Stimulated activated CD8-positive, alpha-beta memory T cell treated with anti-CD3 and anti-CD28 coated beads, Interleukin-7, amount 100 ng/mL, for 48 hours (primary cell): ENCODE data around the gene TRIM16.
"Not testable (repeated sequence)": the region's sequence is repeated elsewhere in the genome, so short reads cannot be mapped to it uniquely, and the experiment has no call there.

Experiments used
- DNase-seq, 2 donors: peaks; one replicate each; pipeline ENCODE4 v3.0.0-alpha.2; 2020; ENCODE audit warnings: low read depth in 1 of 2; ENCODE audit errors: extremely low read depth in 1 of 2

Gene TRIM16

GRCh38 chr17:15619331-15620058, 64.6 kb downstream of the TRIM16 start, which contains the start of gene FBXW10B:
Gene FBXW10B (minus strand): TSS chr17:15619704. CDS start chr17:15619512, 192 bp downstream.
- DNase-seq: not testable (repeated sequence)

- DNase-seq: not testable (repeated sequence)
These were observed 67.3 kb downstream of the TRIM16 start for GRCh38 chr17:15616828-15617227.

GRCh38 chr17:15615850-15616249, 68.3 kb downstream of the TRIM16 start:
- DNase-seq: not testable (repeated sequence)

DNA sequence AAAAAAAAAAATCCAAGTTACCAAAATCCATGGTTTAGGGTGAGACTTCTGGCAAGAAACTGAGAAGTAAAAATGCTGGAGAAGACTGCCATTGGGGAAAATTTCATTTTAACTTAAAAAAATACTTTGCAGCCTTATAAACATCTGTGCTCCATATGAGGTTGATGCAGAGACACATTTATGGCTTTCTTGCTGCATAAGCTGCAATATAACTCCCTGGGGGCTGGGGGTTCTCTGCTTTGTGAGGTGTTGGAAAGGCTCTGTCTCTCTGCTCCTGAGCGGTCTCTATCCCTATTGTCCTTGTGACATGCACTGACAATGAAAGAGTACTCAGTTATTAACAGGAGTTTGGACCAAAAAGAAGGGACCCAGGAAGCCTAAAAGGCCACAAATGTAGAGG, 71.0 kb downstream of the TRIM16 start:
- DNase-seq: not testable (repeated sequence)

DNA sequence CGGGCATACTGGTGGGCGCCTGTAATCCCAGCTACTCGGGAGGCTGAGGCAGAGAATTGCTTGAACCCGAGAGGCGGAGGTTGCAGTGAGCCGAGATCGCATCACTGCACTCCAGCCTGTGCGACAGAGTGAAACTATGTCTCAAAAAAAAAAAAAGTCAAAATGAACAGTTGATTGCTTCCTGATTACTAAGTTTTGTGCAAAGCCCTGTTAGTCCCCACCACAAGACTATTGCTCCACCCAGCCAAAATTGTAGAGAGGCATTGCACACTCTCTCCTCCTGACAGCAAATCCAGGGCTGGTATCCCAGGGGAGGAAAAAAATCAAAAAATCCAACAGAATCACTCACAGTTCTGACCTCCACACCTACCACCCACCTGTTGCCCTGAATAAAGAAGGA, 91.2 kb downstream of the TRIM16 start:
- DNase-seq: not testable (repeated sequence)

DNA sequence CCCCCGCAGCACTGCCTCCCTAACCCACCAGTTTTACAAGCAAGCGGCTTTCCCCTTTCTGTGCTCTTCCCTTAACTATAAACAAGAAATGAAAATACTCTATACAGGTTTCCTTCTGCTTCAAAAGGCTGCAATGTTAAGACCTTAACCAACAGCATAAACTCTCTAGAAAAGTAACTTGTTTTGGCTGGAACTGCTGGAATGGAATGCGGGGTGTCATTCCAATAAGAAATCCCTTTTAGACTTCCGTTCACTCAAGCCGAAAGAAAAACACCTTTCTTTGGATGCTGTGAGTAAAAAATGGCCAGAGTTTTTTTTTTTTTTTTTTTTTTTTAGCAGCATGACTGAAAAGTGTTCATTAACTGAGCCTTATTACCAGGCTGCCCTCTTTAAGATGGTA, 92.1 kb downstream of the TRIM16 start:
- DNase-seq: not testable (repeated sequence)

DNA sequence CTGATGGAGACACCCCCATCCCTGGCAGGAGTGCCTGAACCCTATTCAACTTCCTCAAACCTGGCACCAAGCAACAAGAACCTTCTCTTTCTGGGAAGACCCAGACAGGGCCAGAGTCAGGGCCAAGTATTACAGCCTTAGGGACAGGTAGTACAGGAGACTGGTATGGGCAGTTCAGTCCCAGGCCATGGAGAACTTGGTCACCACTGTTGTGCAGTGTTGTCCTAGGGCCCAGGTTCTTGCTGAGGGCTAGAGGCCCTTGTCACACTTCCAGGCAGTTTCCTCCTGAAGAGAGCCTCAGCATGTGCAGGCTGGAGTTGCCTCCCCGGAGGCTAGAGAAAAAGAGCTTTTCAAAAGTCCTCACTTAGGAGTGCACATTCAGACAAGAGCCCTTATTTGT, 93.3 kb downstream of the TRIM16 start:
- DNase-seq: not testable (repeated sequence)

- peak in 1 of 2 donors; percentile 11 for DNase-seq
These were observed 94.3 kb downstream of the TRIM16 start for GRCh38 chr17:15589544-15590536.

GRCh38 chr17:15588017-15588416, 96.1 kb downstream of the TRIM16 start:
- DNase-seq: not testable (repeated sequence)

GRCh38 chr17:15583313-15583712, 100.8 kb downstream of the TRIM16 start:
- not testable (repeated sequence) for DNase-seq

GRCh38 chr17:15581462-15581861, 102.6 kb downstream of the TRIM16 start:
- not testable (repeated sequence) for DNase-seq
